ENCODE data around the gene IRS2. TPM values are rescaled to one million over a fixed set of nuclear protein-coding genes. Genes with fewer than 3 reads are reported as not detected.
"Not testable (repeated sequence)": the region's sequence is repeated elsewhere in the genome, so short reads cannot be mapped to it uniquely, and the experiment has no call there.

Gene IRS2
- 10 to 100 TPM; 47.8 to 59.8 TPM for total RNA-seq

- TF ChIP-seq CTCF (IDR thresholded peaks at IDR 0.05), result no peak
- Histone ChIP-seq H3K4me3 (peak within 1 kb of the TSS; percentile 98), H3K4me1 (ENCODE audit: control insufficient read depth in 1 of 2, low read depth in 2 of 2) (peaks cover 18 to 41% of the 10 kb centered on the region in 2 donors)
These were observed at the start of gene IRS2 for GRCh38 chr13:109786457-109787134. IRS2 (minus strand) TSS chr13:109786583; CDS start chr13:109786053, 530 bp downstream.

GRCh38 chr13:109834973-109835720 is 48.8 kb upstream of the IRS2 start:
- H3K9me3 ChIP-seq, result no peaks in the 10 kb centered on the region
- no peak for DNase-seq (ENCODE audit: low spot score)
- TF ChIP-seq CTCF (IDR thresholded peaks at IDR 0.05), result no peak

More at GRCh38 chr13:109786457-109787134, at the start of gene IRS2:
- H3K27me3 ChIP-seq (replicated peaks; ENCODE audit: insufficient read depth), result no peaks in the 10 kb centered on the region
- no peaks in the 10 kb centered on the region for H3K9me3 ChIP-seq
- ATAC-seq (ENCODE audit: insufficient number of reproducible peaks, low FRiP score, low read depth) (peak; percentile 93), DNase-seq (ENCODE audit: low spot score) (peak; percentile 86)
- peak within 1 kb of the TSS; percentile 94 for H3K27ac ChIP-seq
- H3K36me3 ChIP-seq, result peaks cover 22% of the 10 kb centered on the region

GRCh38 chr13:109833940-109834339 is 47.6 kb upstream of the IRS2 start:
- no peak for ATAC-seq (ENCODE audit: insufficient number of reproducible peaks, low FRiP score, low read depth)
- no peak for TF ChIP-seq CTCF (IDR thresholded peaks at IDR 0.05)
- Histone ChIP-seq H3K9me3 (no peaks in the 10 kb centered on the region), H3K36me3 (no peaks in the 10 kb centered on the region), H3K4me1 (ENCODE audit: control insufficient read depth in 1 of 2, low read depth in 2 of 2) (no peaks in the 10 kb centered on the region), H3K27me3 (replicated peaks; ENCODE audit: insufficient read depth) (no peaks in the 10 kb centered on the region), H3K27ac (no peak overlapping the region), H3K4me3 (no peak overlapping the region)
- DNase-seq (ENCODE audit: low spot score), result no peak

More at GRCh38 chr13:109834973-109835720, 48.8 kb upstream of the IRS2 start:
- Histone ChIP-seq H3K27me3 (replicated peaks; ENCODE audit: insufficient read depth) (no peaks in the 10 kb centered on the region), H3K4me1 (ENCODE audit: control insufficient read depth in 1 of 2, low read depth in 2 of 2) (no peaks in the 10 kb centered on the region), H3K27ac (no peak overlapping the region), H3K4me3 (no peak overlapping the region), H3K36me3 (no peaks in the 10 kb centered on the region)
- ATAC-seq (ENCODE audit: insufficient number of reproducible peaks, low FRiP score, low read depth), result no peak

- ATAC-seq (ENCODE audit: insufficient number of reproducible peaks, low FRiP score, low read depth), result no peak
- Histone ChIP-seq H3K27ac (no peak overlapping the region), H3K36me3 (no peaks in the 10 kb centered on the region), H3K27me3 (replicated peaks; ENCODE audit: insufficient read depth) (no peaks in the 10 kb centered on the region), H3K4me3 (no peak overlapping the region), H3K9me3 (no peaks in the 10 kb centered on the region), H3K4me1 (ENCODE audit: control insufficient read depth in 1 of 2, low read depth in 2 of 2) (no peaks in the 10 kb centered on the region)
- TF ChIP-seq CTCF (IDR thresholded peaks at IDR 0.05), result no peak
- no peak for DNase-seq (ENCODE audit: low spot score)
These were observed 46.7 kb upstream of the IRS2 start for GRCh38 chr13:109833071-109833470.

GRCh38 chr13:109828591-109829316 is 42.4 kb upstream of the IRS2 start:
- not testable (repeated sequence) for DNase-seq (ENCODE audit: low spot score); H3K27me3 ChIP-seq (replicated peaks; ENCODE audit: insufficient read depth); ATAC-seq (ENCODE audit: insufficient number of reproducible peaks, low FRiP score, low read depth); H3K4me1 ChIP-seq (ENCODE audit: control insufficient read depth in 1 of 2, low read depth in 2 of 2); H3K27ac ChIP-seq; H3K9me3 ChIP-seq; H3K4me3 ChIP-seq; H3K36me3 ChIP-seq

- H3K4me3 ChIP-seq; H3K27ac ChIP-seq; H3K36me3 ChIP-seq; H3K27me3 ChIP-seq (replicated peaks; ENCODE audit: insufficient read depth); ATAC-seq (ENCODE audit: insufficient number of reproducible peaks, low FRiP score, low read depth); H3K4me1 ChIP-seq (ENCODE audit: control insufficient read depth in 1 of 2, low read depth in 2 of 2); DNase-seq (ENCODE audit: low spot score); H3K9me3 ChIP-seq: not testable (repeated sequence)
These were observed 36.8 kb upstream of the IRS2 start for GRCh38 chr13:109823201-109823600.

Data from thoracic aorta (tissue), 2 donors.